GM18907 (cell line): ENCODE measurements around the gene SEPHS1.
"Not testable (repeated sequence)": the region's sequence is repeated elsewhere in the genome, so short reads cannot be mapped to it uniquely, and the experiment has no call there.

Experiments
- ATAC-seq: cut with Tn5 transposase; IDR thresholded peaks from one replicate; pipeline ENCODE4 v1.9.1; 2021; ENCODE audit warnings: mild to moderate bottlenecking, moderate library complexity; ENCODE audit not compliant: unreplicated experiment

SEPHS1 gene, protein sequence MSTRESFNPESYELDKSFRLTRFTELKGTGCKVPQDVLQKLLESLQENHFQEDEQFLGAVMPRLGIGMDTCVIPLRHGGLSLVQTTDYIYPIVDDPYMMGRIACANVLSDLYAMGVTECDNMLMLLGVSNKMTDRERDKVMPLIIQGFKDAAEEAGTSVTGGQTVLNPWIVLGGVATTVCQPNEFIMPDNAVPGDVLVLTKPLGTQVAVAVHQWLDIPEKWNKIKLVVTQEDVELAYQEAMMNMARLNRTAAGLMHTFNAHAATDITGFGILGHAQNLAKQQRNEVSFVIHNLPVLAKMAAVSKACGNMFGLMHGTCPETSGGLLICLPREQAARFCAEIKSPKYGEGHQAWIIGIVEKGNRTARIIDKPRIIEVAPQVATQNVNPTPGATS

DNA sequence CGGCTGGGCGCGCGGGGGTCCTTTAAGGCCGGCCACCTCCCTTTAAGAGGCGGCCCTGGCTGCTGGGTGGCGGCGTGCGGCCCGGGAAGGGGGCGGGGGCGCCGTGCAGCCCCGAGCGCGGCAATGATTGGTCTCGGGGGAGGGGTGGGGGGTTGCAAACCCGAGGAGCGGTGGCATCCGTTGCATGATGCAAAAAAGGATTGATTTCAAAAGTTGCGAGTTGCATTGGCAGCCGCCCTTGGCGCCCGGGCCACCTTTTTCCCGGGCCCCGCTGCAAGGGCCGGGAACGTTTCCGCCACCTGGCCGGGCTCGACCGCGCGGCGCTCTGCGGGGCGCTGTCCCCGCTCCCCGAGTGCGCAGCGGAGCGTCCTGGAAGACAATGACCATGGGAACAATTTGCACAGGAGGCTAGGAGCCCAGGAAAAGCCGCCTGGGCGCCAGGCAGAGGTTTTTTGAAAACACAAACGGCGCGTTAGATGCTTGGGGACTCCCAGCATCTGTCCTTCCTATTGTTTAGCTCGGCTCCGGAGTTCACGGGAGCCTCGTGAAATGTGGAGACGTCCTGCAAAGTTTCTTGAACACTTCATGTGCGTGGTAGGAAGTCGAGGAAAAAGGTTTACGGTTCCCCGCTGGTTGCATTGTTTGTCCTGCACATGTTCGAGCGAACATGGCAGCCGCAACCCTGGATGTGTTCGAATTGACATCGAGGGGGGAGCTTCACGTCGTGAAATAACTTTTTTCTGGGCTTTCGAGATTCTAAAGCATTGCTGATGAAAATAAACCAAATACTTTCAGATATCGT lies at the start of gene SEPHS1:
Gene SEPHS1 (minus strand): TSS at position 78 of the 802 bp plus-strand sequence. CDS start 3,343 bp downstream, outside the sequence.
- ATAC-seq = peak; percentile 63

DNA sequence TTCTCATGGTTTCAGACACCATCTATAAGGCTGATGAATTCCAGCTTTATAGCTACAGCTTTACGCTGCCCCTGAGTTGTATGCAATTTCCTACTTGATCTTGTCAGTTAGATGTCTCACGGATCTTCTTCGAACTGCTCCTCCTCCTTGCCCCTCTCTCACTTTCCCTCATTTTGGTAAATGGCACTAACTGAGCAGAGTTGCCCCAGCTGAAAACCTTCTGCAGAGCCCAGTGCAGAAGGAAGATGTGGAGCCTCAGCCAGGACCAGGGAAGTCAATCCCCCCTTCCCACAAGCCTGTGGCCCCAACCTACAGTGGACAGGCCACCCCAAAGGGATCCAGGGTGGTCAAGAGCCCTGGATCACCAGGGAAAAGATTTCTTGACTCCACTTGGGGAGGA lies 49.0 kb upstream of the SEPHS1 start:
- no peak for ATAC-seq

DNA sequence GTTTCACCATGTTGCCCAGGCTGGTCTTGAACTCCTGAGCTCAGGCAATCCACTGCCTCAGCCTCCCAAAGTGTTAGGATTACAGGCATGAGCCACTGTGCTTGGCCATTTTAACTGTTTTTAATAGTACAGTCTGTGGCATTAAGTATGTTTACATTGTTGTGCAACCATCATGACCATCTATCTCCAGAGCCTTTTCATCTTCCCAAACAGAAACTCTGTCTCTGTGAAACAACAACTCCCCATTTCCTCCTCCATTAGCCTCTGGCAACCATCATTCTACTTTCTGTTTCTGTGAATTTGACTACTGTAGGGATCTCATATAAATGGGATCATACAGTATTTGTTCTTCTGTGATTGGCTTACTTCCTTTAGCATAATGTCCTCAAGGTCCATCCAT lies 48.3 kb upstream of the SEPHS1 start:
- no peak for ATAC-seq

DNA sequence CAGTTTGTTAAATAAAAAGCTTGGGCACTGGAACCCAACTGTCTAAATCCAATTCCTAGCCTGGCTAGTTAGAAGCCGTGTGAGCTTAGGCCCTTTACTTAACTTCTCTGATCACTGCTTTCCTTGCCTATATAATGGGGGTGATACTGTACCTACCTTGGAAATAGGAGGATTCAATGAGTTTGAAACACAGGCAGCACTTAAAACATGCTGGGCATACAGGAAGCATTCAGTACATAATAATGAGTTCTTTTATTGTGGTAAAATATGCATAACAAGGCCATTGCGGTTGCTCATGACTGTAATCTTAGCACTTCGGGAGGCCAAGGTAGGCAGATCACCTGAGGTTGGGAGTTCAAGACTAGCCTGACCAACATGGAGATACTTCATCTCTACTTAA lies 47.4 kb upstream of the SEPHS1 start:
- ATAC-seq = no peak

DNA sequence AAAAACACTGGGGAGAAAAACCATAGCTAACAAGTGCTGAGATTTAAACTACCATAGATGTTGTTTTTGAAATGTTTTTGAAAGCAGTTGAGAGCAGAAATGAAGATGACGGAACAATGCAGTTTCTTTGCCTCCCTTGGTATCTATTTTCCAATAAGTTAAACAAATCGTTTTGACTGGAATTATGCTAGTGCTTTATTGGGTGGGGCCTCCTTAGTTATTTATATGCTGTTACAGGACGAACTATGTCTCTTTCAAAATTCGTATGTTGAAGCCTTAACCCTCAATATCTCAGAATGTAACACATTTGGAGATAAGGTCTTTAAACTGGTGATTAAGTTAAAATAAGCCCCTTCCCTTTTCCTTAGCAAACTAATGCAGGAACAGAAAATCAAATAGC lies 45.5 kb upstream of the SEPHS1 start:
- ATAC-seq = no peak

DNA sequence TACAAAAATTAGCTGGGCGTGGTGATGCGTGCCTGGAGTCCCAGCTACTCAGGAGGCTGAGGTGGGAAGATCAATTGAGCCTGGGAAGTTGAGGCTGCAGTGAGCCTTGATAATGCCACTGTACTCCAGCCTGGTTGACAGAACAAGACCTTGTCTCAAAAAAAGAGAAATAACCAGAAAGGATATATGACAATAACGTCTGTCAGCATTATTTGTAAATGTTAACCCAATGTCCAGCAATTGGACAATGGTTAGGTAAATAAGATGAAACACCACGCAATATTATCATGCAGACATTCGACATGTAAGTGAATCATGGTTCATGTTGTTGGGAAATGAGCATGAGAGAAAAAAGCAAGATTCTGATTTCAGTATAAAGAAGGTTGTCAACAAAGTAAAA lies 44.6 kb upstream of the SEPHS1 start:
- ATAC-seq = no peak

DNA sequence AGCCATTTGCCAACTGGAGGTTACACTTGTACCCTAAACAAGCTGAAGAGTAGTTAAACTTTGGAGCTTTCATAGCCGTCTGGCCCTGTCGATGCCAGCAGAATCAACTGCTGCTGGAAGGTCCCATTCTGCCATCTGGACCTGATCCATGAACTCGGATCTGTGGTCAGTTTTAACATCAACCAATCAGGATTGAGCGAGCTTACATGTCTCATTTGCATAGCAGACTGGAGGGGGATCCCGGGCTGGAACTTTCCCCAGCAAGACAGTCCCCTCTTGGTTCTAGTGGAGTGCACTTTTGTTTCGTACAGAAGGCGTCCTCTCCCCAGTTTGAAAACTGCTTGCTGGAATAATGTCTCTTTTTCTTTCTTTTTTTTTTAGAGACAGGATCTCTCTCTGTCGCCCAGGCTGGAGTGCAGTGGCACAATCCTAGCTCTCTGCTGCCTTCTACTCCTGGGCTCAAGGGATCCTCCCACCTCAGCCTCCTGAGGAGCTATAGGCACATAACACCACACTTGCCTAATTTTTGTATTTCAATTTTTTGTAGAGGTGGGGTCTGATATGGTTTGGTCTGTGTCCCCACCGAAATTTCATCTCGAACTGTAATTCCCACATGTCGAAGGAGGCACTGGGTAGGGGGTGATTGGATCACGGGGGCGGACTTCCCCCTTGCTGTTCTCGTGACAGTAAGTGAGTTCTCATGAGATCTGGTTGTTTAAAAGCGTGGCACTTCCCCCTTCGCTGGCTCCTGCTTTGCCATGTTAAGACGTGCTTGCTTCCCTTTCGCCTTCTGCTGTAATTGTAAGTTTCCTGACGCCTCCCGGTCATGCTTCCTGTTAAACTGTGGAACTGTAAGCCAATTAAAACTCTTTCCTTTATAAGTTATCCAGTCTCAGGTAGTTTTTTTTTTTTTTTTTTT lies 42.8 kb upstream of the SEPHS1 start:
- ATAC-seq = no peak

DNA sequence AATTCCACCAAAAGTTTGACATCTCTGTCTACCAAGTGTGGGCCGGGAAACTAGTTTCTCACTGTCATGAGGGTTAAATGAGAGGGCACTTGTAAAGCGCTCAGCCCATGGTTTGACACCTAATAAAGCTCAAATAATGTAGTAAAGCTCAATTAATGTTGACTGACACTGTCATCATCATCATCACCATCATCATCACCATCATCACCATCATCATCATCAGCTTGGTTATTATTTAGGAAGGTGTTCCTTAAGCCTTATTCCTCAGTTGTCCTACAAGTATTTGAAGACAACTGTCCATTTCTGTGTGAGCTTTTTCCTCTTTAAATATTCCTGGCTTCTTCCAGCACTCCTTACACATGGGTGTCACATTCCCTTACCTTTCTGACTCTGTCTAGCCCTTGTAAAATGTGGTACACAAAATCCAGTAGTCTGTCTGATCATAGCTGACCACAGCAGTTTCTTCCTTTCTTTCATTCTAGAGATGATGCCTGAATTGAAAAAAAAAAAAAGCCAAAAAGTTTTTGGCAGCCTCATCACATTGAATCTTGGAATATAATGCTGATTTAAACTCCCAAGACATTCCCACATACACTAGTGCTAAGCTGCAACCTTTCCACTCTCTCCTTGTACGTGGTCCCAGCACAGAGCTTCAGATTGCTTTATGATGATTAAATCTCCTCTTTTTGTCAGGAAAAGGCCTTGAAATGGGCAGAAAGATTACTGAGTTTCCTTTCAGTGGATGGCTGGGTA lies 40.6 kb upstream of the SEPHS1 start:
- no peak for ATAC-seq

DNA sequence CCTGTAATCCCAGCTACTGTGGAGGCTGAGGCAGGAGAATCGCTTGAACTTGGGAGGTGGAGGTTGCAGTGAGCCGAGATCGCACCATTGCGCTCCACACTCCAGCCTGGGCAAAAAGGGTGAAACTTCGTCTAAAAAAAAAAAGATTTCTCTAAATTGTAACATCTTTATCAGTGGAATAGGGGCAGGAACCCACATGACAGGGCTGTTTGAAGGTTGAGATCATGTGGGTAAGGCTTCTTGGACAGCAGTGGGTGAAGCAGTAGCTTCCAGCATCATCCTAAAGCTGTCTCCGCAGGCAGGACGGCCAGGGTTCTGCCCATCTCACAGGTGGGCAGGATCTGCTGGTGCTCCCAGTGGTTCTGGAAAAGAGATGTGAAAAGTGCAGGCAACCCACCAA lies 37.9 kb upstream of the SEPHS1 start:
- no peak for ATAC-seq

DNA sequence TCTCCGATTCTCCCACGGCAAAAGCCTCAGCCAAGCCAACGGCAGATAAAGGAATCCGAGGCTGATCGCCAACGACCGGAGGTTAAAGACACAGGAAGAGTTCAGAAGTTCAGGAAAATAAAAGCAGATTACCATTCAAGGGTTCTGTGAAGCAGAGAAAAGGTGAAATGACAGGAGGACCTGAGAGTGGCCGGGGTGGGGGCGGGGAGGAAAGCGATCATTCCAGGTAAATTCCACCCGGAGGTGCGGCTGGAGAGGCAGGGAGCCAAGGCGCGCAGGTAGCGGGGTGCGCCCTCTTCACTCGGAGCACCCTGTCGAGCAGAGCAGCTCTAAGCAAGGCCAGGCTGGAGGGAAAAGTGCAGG lies 35.3 kb upstream of the SEPHS1 start:
- ATAC-seq = no peak

DNA sequence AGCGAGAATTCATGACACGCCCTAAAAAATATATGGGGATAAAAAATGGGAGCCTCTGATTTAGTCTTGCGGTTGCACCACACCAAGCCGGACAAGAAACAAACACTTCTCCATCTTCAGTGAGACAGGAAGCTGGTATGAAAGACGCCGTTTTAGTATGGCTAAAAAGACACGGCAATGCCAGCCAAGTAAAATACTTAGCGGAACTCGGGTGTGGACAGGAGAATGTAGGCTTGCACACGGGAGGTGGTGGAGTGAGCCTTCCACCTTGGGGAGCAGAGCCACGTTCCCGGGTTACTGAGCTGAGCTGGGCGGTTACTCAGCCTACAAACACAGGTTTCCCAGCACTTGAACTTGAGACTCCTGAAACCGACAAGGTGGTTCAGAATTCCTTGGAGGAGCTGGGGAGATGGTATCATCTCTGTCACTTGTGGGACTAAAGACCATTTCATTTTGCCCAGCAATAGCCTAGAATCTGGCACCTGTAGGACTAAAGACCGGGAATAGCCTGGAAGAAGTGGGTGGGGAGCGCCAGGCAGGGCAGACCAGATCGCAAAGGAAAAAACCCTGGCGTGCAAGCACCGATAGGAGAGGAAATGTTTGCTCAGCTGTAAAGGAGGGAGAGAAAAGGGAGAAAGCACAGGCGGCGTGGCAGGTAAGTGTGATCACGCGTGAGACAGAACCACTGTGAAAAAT lies 34.8 kb upstream of the SEPHS1 start:
- ATAC-seq = no peak

DNA sequence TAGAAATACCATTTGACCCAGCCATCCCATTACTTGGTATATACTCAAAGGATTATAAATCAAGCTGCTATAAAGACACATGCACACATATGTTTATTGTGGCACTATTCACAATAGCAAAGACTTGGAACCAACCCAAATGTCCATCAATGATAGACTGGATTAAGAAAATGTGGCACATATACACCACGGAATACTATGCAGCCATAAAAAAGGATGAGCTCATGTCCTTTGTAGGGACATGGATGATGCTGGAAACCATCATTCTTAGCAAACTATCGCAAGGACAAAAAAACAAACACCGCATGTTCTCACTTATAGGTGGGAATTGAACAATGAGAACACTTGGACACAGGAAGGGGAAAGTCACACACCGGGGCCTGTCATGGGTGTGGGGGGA lies 31.0 kb upstream of the SEPHS1 start:
- ATAC-seq = not testable (repeated sequence)

DNA sequence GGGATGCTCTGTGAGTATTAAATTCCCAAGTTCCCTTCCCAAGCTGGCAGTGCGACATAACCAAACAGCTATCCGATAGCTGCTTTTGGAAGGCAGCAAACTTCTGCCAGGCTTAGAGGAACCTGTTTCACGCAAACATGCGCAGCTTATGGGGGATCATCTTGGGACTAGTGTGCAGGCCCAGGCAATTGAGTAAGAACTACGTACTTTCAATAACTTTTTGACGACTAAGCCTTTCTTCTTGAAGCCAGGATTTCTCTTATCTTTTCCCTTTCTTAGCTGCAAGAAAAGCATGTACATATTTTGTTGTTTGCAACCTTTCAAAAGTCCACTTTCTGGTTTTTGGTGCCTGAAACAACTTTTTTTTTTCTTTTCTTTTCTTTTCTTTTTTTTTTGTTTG lies 28.7 kb upstream of the SEPHS1 start:
- no peak for ATAC-seq

DNA sequence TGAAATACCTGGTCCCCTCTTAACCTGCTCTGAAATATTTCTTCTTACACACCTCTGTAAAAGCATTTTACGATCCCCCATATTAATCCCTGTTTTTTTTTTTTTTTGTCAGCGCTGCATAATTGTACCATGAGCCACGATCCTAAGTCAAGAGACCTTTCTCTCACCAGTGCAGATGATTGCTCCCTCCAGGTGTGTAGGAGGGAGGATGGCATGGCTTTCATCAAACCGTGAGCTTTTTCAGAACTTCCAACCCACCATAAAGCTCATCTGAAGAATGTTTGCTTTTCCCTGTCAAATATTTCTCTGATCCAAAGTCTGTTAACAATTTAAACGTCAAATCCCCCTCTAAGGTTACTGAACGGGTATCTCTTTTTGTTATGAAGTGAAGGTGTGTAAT lies 28.2 kb upstream of the SEPHS1 start:
- ATAC-seq = no peak

DNA sequence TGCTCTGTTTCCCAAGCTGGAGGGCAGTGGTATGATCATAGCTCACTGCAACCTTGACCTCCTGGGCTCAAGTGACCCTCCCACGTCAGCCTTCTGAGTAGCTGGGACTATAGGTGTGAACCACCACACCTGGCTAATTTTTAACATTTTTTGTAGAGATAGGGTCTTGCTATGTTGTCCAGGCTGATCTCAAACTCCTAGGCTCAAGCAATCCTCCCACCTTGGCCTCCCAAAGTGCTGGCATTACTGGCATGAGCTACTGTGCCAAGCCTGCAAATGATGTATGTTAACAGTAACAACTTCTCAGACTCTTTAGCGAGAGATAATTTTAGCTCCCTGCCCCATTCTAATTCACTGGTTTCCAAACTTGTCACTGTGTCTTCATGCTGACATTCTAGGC lies 27.7 kb upstream of the SEPHS1 start:
- ATAC-seq = no peak

DNA sequence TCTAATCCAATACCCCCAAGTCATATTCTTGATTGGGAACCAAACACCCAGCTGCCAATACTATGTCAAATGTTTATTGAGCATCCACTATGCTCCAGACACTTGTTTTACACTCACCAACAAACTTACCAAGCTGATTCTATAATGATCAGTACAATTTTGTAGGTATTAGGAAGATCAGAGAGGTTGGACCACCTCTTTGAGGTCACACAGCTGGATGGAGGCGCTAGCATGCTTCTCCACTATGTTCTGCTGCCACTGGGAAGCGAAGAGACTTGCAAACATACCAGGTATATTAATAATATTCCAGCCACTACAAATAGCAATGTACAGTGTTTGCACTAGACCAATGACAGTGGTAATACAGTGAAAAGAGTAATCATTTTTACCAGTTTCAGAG lies 25.6 kb upstream of the SEPHS1 start:
- no peak for ATAC-seq

DNA sequence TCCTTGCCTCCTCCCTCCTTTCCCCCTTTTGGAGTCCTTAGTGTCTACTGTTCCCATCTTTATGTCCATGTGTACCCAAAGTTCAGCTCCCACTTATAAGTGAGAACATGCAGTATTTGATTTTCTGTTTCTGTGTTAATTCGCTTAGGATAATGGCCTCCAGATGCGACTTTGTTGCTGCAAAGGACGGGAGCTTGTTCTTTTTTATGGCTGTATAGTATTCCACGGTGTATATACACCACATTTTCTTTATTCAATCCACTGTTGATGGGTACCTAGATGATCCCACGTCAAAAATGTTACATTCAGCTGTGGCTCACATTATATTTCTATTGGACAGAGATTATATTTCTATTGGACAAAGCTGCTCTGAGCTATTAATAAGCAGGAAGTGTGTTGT lies 24.4 kb upstream of the SEPHS1 start:
- ATAC-seq = no peak

DNA sequence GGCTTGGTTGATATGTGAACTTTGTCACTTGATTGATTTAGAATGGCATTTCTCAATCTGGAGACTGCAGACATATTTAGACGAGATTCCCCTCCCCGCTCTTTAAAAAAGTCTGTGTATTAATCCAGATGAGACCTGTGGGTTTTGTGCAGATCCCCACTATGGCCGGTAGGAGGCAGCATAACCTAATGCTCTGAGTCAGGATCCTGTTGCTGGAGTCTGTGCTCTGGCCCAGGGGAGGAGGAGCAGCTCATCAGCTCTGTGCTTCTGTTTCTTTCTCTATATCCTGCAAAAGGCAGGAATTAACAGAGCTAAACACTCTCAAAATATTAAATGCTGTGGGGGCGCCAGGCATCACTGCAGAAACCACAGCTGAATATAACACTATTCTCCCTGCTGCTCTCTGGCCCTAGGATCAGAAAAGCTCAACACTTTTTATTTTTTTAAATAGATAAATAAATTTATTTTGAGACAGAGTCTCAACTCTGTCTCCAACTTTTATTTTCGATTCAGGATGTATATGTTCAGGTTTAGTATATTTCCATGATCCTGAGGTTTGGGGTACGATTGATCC lies 23.9 kb upstream of the SEPHS1 start:
- ATAC-seq = no peak

DNA sequence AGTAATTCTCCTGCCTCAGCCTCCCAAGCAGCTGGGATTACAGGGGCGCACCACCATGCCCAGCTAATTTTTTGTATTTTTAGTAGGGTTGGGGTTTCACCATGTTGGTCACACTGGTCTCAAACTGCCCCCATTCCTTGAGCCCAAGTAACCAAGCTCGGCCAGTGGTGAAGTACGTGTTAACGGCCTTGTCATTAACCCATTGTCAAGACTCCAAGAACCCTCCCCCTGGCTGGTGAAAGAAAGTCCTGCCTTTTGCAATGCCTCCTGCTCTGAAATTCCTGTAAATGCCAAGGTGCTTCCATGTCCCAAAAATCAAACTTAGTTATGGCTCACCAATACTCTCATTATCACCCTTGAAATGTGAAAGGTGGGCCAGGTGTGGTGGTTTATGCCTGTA lies 18.8 kb upstream of the SEPHS1 start:
- no peak for ATAC-seq

DNA sequence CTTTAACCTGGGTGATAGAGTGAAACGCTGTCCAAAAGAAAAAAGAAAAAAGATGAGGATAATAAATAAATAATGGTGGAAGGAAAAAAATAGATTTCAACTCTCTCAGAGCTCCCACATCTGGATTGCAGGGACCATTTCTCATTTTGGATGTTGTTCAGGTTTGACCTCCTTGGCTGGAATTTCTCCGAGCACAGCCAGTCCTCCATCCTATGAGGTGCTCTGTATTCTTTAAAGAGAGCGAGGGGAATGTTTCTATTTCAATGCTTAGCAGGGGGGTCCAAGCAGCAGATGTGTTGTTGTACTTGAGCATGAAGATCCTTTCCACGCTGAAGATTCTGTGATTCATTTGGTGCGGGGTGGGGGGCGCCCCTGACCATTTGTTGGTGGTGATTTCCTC lies 17.7 kb upstream of the SEPHS1 start:
- ATAC-seq = no peak
